NCI-H1694 treated with DMSO at 0.1 percent for 48 hours (cell line): ENCODE results near the gene FSTL4.

Experiments used
- DNase-seq: peaks from one replicate; lab custom pipeline; 2025; lab: John Stamatoyannopoulos, UW

FSTL4 gene

DNA sequence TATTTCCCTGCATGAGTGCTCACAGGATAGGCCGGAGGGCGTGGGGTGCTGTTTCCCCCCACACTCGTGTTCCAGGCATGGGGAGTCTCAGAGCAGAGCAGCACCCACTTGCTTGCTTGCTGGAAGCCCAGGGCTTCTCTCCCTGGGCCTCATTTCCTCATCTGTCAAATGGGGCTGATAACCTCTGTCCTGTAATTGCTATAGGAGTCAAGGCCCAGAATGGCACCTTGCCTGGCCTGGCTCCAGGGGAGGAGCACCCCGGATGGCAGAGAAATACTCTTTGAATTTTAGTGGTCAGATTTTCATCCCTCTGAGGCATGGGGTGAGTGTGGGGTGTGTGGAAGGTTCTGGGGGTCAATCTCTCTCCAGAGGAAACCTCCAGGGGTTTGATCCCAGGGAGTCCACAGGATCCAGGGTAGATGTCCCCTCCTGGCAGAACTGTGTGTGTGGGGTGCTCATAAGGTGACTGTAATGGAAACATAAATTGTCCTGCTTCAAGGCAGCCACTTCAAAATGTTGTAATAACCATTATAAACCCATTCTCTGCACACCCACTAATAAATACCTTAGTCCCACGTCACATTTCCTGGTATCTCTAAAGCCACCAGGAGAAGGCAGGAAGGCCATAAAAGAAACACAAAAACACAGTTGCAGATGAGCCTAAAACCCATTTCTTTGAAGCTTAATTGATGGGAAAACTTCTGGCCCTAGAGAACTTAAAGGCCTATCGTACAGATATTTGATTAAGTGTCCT lies 272.2 kb downstream of the FSTL4 start:
- no peak for DNase-seq

GRCh38 chr5:133338504-133339355 lies 273.6 kb downstream of the FSTL4 start:
- no peak for DNase-seq

DNA sequence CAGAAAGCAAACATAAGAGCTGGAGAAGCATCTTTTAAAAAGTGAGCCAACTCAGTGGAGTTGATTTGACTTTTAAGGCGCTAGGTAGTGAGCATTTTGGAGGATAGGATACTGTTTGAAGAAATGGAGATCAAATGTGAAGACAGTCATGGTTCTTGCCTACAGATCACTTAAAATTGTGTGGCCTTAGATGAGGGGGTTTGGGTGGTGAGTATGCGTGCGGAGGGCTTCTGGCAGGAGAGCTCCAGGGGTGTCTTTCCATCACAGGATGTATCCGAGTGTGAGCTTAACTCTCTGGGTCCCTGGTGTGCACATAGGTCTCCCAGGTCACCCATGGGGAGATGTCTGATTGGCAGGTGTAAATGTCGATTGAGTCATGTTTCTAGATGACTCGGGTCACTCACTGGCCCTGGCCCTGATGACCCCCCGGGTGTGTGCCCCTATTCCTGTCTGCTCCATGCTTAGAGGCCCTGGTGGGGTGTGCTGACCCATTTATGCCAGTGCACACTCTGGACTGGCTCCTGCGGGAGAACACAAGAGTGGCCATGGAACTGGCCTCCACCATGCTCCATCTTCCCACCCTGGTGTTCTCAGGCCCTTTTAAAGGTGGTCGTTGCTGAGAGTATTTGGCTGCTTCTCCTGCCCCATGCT lies 274.4 kb downstream of the FSTL4 start:
- DNase-seq: no peak

DNA sequence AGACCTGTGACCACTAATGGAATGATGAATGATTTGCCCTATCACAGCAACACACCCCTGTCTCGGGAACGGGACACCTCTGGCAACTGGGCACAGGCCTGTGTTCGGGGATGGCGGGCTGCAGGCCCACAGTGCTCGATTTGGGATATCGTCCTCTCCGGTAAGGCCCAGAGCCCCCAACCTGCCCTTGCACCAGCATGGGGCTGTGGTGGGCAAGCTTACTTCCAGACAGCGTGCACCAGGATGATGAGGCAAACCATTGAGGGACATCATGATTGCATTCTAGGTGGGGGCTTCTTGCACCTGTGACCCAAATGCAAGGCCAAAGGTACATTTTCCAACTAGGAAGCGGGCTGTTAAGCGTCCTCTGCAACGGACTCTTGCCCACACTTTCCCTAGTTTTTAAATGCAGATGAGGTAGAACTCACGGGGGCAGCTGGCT lies 275.4 kb downstream of the FSTL4 start:
- DNase-seq: no peak

- no peak for DNase-seq
Measured at GRCh38 chr5:133336121-133336968, 276.0 kb downstream of the FSTL4 start.

- no peak for DNase-seq
Measured at GRCh38 chr5:133334796-133335639, 277.3 kb downstream of the FSTL4 start.

DNA sequence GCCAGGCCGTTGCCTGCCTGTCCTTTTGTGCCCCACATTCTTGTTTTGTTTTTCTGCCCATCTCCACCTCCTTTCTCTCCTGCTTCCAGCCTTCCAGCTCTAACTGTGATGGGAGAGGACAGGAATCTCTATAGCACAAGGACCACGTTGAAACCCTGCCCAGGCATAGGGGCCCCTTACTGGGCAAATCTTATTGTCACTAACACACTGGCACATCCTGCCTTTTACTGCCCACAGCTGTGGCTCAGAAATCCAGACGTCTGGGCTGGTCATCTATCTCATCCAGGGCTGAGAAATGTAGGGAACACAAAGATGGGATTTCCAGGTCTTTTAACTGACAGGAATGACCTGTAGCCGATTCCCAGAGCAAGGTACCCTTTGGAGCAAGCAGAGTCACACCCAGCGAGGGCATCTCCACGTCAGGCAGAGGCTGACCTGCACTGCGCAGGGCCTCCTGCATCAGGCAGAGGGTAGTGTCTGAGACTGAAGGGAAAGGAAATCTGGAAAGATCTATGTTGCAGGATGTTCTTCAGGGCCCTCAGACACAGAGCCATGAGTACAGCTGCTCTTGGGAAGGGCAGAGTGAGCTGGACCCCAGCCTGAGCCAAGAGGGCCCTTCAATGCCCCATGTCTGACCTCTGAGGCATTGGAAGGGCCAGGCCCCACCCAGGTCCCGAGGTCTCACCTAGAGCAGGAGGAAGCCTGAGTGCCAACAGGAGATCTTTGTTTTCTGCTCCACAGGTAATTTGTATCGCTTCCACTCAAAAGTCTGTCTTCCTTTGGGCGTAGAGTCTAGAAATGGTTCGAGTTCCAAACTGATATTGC lies 278.8 kb downstream of the FSTL4 start:
- no peak for DNase-seq

DNA sequence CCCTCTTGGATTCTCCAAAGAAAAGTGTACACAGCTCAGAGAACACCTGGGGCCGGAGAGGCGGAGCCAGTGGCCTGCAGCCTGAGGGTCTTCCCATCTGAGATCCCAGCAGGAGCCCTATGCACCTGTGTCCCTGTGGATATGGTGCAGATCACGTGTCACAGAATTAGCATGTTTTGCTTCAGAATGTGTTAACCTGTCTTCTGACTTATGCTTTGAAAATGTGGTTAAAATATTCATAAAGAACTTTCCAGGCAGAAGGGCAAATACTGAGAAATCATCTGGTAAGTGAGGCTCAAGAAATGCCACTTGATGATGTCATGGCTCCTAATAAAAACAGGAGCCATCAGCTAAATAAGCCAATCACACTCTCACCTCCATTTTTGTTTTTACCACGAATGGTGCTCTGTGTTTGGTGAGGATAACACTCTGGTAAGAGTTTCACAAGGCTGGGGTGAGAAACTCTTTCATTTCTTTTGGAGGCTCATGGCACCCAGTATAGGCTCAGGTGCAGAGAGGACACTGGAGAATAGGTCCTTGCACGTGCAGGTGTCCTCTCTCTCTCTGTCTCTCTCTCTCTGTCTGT lies 279.8 kb downstream of the FSTL4 start:
- DNase-seq: no peak

- DNase-seq: no peak
Measured at GRCh38 chr5:133331941-133332340, 280.4 kb downstream of the FSTL4 start.

DNA sequence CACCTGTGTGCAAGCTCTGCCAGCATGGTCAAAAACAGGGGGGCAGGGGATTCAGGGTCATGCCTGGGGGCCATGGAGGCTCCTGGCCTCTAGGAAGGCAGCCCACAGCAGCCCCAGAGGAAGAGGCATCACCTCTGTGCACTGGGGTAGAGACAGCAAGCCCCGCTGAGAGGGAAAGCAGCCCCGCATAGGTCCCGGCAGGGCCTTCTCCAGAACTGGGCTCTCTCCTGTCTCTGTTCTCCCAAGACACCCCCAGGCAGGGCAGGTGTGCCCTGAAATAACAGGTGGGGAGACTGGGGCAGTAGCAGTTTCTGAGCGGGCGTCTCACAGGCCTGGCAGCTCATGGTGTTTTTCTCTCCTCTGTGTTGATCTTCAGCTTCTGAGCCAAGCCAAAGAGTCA lies 281.4 kb downstream of the FSTL4 start:
- DNase-seq: no peak

DNA sequence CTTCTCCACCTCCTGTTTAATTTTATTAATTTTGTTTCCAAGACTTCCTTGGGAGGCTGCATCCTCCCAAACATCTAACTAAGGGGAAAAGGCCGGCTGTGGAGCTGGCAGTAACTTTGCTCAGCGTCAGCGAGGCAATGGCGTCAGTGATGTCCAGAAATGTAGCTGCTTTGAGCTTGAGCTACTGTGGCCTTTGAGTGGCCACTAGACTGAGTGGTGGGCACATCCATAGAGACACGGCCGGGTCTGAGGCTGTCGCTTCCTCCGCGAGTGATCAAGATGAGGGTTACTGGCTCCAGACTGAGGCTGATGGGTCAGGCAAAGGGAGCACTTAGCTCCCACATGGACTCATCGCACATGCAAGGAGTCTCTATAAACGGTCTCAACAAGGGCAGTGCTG lies 283.5 kb downstream of the FSTL4 start:
- no peak for DNase-seq

DNA sequence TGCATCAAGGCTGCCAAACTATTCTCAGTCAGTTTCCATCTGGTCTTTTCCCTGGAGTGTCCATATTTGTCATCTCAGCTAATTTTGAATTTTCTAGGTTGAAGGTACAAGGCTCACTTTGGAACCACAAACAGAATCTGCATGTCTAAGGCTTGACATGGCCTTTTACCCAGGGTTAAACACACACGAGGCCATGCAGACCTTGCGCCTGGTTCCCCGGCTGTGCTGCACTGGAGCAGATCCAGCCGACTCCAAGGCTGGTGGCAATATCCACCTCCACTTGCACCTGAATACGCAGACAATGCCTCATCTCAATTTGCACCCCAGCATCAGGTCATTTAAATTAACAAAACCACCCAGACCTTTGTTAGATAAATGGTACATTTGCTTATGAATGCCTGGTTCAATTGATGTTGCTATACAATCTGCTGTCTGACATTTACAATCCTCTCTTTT lies 284.4 kb downstream of the FSTL4 start:
- no peak for DNase-seq

DNA sequence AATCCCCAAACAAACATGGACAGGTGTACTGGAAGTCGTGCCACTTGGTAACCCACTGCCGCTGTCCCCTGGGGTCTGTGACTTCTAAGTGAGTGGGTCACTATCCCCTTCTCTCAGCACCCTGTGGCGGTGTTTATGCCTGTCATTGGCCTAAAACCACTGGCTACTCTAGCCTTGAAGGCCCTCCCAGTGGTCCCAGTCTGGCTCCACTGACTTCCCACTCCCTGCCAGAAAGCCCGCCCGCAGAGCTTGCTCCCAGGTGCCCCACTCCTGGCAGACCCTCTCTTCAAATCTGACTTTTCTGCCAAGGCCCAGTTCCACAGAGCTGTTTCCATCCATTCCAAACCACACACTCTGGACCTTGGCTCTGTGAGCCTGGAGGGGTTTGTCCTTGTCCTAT lies 286.0 kb downstream of the FSTL4 start:
- DNase-seq: no peak

- no peak for DNase-seq
Measured at GRCh38 chr5:133325864-133326263, 286.5 kb downstream of the FSTL4 start.

DNA sequence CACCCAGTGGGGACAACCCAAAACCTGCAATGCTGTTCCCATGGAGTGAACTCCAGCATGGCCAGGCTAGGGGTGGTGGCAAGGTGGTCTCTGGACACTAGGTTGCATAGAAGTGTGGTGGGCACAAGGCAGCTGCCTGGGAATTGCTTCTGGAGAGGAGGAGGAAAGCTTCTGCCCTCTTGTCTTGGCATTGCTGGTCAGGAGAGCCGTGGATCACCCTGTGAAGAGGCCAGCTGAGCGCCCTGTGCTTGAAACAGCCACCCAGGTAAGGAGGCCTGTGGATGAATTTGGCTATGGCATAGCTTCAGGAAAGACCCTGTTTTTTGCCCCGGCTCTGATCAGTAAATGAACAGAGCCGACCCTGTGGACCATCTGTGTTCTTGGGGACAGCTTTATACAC lies 287.4 kb downstream of the FSTL4 start:
- no peak for DNase-seq

DNA sequence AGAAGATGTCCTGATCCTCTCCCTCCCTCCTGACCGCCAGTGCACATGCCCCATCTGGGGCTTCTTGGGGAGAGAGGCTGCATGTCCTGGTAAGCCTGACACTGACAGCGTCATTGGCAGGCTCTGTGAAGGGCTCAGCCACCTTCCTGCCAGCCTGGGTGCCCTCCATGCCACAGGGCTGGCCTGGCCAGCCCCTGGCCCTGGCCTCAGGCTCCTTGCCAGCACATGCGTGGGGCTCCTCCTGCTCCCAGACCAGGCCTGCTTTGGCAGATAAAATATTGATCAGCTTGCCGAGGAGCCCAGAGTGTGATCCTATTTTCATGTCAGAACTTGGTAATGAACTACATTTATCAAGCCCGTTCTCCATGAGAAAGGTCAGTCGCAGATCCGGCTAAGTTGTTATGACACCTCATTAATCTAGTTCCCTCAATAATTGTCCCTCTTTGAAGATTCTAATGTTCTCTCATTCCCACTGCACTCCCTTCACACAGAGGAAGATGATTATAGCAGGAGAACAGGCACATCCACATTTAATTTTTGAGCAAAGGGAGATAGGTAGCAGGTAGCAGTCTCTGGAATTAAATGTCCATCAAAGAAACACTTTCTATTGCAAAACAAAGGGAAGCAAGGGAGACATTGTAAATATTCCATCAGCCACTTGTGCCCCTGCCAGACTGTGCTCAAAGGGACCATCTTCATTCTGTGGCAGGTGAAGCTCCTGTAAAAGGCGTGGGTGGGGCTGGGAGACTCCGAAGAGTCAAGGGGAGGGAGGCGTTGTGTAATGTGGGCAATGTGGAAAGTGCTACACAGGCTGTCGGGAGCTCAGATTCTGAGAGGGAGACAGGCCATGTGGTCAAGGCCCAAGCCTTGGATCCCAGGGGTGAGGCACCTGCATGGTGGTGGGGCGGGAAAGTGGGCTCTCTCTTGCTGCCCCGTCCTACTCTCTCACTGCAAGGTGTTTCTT lies 288.6 kb downstream of the FSTL4 start:
- no peak for DNase-seq

- no peak for DNase-seq
Measured at GRCh38 chr5:133322743-133323142, 289.6 kb downstream of the FSTL4 start.

- DNase-seq: no peak
Measured at GRCh38 chr5:133321833-133322420, 290.4 kb downstream of the FSTL4 start.
